GM11168 (cell line): ENCODE measurements around the gene CCDC192.

ENCODE experiments used
- in situ Hi-C: fragments of 300-500 bp; cut with MboI; formaldehyde crosslinking; loops from one replicate; pipeline ENCODE4 v1.12.0; 2022; ENCODE audit warnings: low sequenced_read_pairs; ENCODE audit not compliant: unreplicated experiment

The CCDC192 gene

GRCh38 chr5:127804886-127805426, 101.8 kb downstream of the CCDC192 start:
- in situ Hi-C loops: no loop called here

GRCh38 chr5:127805448-127805847, 102.3 kb downstream of the CCDC192 start:
- in situ Hi-C loops: no loop called here

- in situ Hi-C loops: no loop called here
Observed at GRCh38 chr5:127806776-127807175, 103.6 kb downstream of the CCDC192 start.

- in situ Hi-C loops: no loop called here
Observed at GRCh38 chr5:127809533-127809932, 106.3 kb downstream of the CCDC192 start.

- in situ Hi-C loops: no loop called here
Observed at GRCh38 chr5:127810017-127810416, 106.8 kb downstream of the CCDC192 start.

- in situ Hi-C loops: no loop called here
Observed at GRCh38 chr5:127810707-127811490, 107.7 kb downstream of the CCDC192 start.

GRCh38 chr5:127812570-127812969, 109.4 kb downstream of the CCDC192 start:
- in situ Hi-C loops: no loop called here

- in situ Hi-C loops: no loop called here
Observed at GRCh38 chr5:127813633-127814587, 110.7 kb downstream of the CCDC192 start.

GRCh38 chr5:127814588-127814973, 111.4 kb downstream of the CCDC192 start:
- in situ Hi-C loops: no loop called here

- in situ Hi-C loops: no loop called here
Observed at GRCh38 chr5:127820910-127821553, 117.8 kb downstream of the CCDC192 start.

- in situ Hi-C loops: no loop called here
Observed at GRCh38 chr5:127821896-127822295, 118.7 kb downstream of the CCDC192 start.

GRCh38 chr5:127824126-127824525, 120.9 kb downstream of the CCDC192 start:
- in situ Hi-C loops: no loop called here

- in situ Hi-C loops: no loop called here
Observed at GRCh38 chr5:127826011-127826410, 122.8 kb downstream of the CCDC192 start.

- in situ Hi-C loops: no loop called here
Observed at GRCh38 chr5:127827451-127827850, 124.3 kb downstream of the CCDC192 start.

GRCh38 chr5:127830157-127830556, 127.0 kb downstream of the CCDC192 start:
- in situ Hi-C loops: no loop called here

GRCh38 chr5:127830829-127831598, 127.8 kb downstream of the CCDC192 start:
- in situ Hi-C loops: no loop called here

- in situ Hi-C loops: no loop called here
Observed at GRCh38 chr5:127832067-127832466, 128.9 kb downstream of the CCDC192 start.

GRCh38 chr5:127834094-127834531, 130.9 kb downstream of the CCDC192 start:
- in situ Hi-C loops: no loop called here

- in situ Hi-C loops: no loop called here
Observed at GRCh38 chr5:127834554-127834953, 131.4 kb downstream of the CCDC192 start.

- in situ Hi-C loops: no loop called here
Observed at GRCh38 chr5:127838661-127839060, 135.5 kb downstream of the CCDC192 start.
